HepG2 (cell line): Measurements from ENCODE around the gene SPRY1. TPM values are rescaled to one million over a fixed set of nuclear protein-coding genes. Genes with fewer than 3 reads are reported as not detected.

ENCODE experiments used
- ATAC-seq: fragments of 200-7000 bp; cut with Tn5 transposase; 3 replicates; pipeline ENCODE4 v1.9.1; 2020; ENCODE audit warnings: mild to moderate bottlenecking, moderate library complexity
- BruUV-seq: library from RNA; stranded (reverse); fragments of 400-500 nt; replicated peaks from 2 replicates; lab custom pipeline; 2021; lab: Mats Ljungman, UMichigan
- CTCF ChIA-PET: fragments of 300-600 bp; formaldehyde crosslinking; extraction: SDS; loops from one replicate; lab custom pipeline; 2021; ENCODE audit warnings: low total read pairs, inconsistent platforms, low intra/inter-chr PET ratio; lab: Yijun Ruan, JAX
- POLR2A ChIA-PET: fragments of 350-600 bp; sonication (Branson Sonifier 250); formaldehyde crosslinking; loops from one replicate; lab custom pipeline; 2020; ENCODE audit warnings: antibody characterized with exemption, inconsistent platforms; lab: Yijun Ruan, JAX
- DNase-seq: peaks from one replicate; pipeline ENCODE4 v3.0.0-alpha.2; 2015; ENCODE audit warnings: low spot score
- FAIRE-seq: peaks from 3 replicates; lab custom pipeline; 2011; peaks lifted over from hg19 to GRCh38; lab: Jason Lieb, UNC
- H2AFZ ChIP-seq: one replicate; pipeline ENCODE4 v1.6.1; 2011; ENCODE audit warnings: low read length, inconsistent platforms
- H3K27ac ChIP-seq: fragments of 300-600 bp; 3 replicates; pipeline ENCODE4 v1.8.0; 2011; ENCODE audit warnings: mixed run types, mild to moderate bottlenecking, mixed read lengths, low read length, inconsistent platforms; ENCODE audit not compliant: insufficient read depth; ENCODE audit errors: extremely low read length
- H3K27me3 ChIP-seq, 2 experiments: fragments of 200-600 bp in 1 of 2; 2 replicates in 1 of 2; 3 replicates in 1 of 2; pipeline versions ENCODE4 v1.6.0 to v1.8.0; 2011; ENCODE audit warnings: low read length in 2 of 2, mild to moderate bottlenecking in 2 of 2, moderate library complexity in 2 of 2, inconsistent platforms in 1 of 2; ENCODE audit not compliant: insufficient read depth in 2 of 2, control insufficient read depth in 1 of 2
- H3K36me3 ChIP-seq, 2 experiments: fragments of 200-600 bp in 1 of 2; replicated peaks in 1 of 2; 2 replicates in 1 of 2; 3 replicates in 1 of 2; pipeline versions ENCODE4 v1.5.1 to v1.8.0; 2011; ENCODE audit warnings: low read length in 2 of 2, inconsistent platforms in 1 of 2; ENCODE audit not compliant: insufficient read depth in 2 of 2, control insufficient read depth in 1 of 2
- H3K4me1 ChIP-seq: 2 replicates; pipeline ENCODE4 v1.5.1; 2012; ENCODE audit warnings: low read length, inconsistent platforms; ENCODE audit not compliant: insufficient read depth
- H3K4me2 ChIP-seq: 2 replicates; pipeline ENCODE4 v1.6.0; 2011; ENCODE audit warnings: low read depth, low read length, inconsistent platforms
- H3K4me3 ChIP-seq, 3 experiments: fragments of 200-600 bp in 1 of 3; sonication (generic), shearing (Covaris generic) in 1 of 3; replicated peaks in 1 of 3; 2 replicates each; pipeline ENCODE4 v1.5.1; 2011 to 2016; ENCODE audit warnings: low read length in 3 of 3, inconsistent platforms in 2 of 3, low read depth in 2 of 3, mild to moderate bottlenecking in 2 of 3, control low read depth in 1 of 3, mixed read lengths in 1 of 3; ENCODE audit not compliant: insufficient read depth in 1 of 3
- H3K79me2 ChIP-seq: one replicate; pipeline ENCODE4 v1.6.1; 2011; ENCODE audit warnings: low read length, inconsistent platforms; ENCODE audit not compliant: insufficient read depth
- H3K9ac ChIP-seq: 2 replicates; pipeline ENCODE4 v1.6.0; 2011; ENCODE audit warnings: mild to moderate bottlenecking, low read depth, low read length, inconsistent platforms; ENCODE audit not compliant: insufficient read depth
- H3K9me3 ChIP-seq: 2 replicates; pipeline ENCODE4 v1.5.1; 2012; ENCODE audit warnings: mild to moderate bottlenecking, low read length
- H4K20me1 ChIP-seq: 2 replicates; pipeline ENCODE4 v1.6.0; 2011; ENCODE audit warnings: inconsistent platforms, mild to moderate bottlenecking, low read length, moderate library complexity; ENCODE audit not compliant: insufficient read depth
- CENPBD1 ChIP-seq: sonication (generic); formaldehyde crosslinking; IDR thresholded peaks from 2 replicates; pipeline ENCODE4 v1.8.0; 2022; ENCODE audit warnings: missing genetic modification reagents, low read depth, mild to moderate bottlenecking, borderline replicate concordance
- E2F1 ChIP-seq: sonication (generic); formaldehyde crosslinking; IDR thresholded peaks from 2 replicates; pipeline ENCODE4 v1.5.0; 2020; ENCODE audit warnings: missing genetic modification reagents
- EED ChIP-seq: sonication (generic); formaldehyde crosslinking; IDR thresholded peaks from 2 replicates; pipeline ENCODE4 v1.5.0; 2020; ENCODE audit warnings: mild to moderate bottlenecking, missing genetic modification reagents
- HHEX ChIP-seq: IDR thresholded peaks from 2 replicates; pipeline ENCODE4 v1.6.1; 2016; ENCODE audit warnings: control low read depth
- MBD4 ChIP-seq: IDR thresholded peaks from 2 replicates; pipeline ENCODE4 v1.6.1; 2012; ENCODE audit warnings: low read length, inconsistent platforms, borderline replicate concordance
- MXD3 ChIP-seq: IDR thresholded peaks from 2 replicates; pipeline ENCODE4 v1.6.1; 2016; ENCODE audit warnings: mild to moderate bottlenecking, missing biosample characterization, missing genetic modification reagents
- MYNN ChIP-seq: sonication (generic); formaldehyde crosslinking; IDR thresholded peaks from 2 replicates; pipeline ENCODE4 v1.4.0; 2020; ENCODE audit warnings: mild to moderate bottlenecking, low read depth, missing genetic modification reagents
- NBN ChIP-seq: fragments of 450-650 bp; conservative IDR thresholded peaks from 2 replicates; pipeline ENCODE4 v1.6.1; 2017
- REPIN1 ChIP-seq: sonication (generic); formaldehyde crosslinking; IDR thresholded peaks from 2 replicates; pipeline ENCODE4 v1.8.0; 2022; ENCODE audit warnings: missing genetic modification reagents, low read depth, mild to moderate bottlenecking, borderline replicate concordance
- SNRNP70 ChIP-seq: fragments of 200-400 bp; formaldehyde crosslinking; IDR thresholded peaks from 2 replicates; pipeline ENCODE4 v1.6.1; 2017; ENCODE audit warnings: mild to moderate bottlenecking, low read depth, low read length, moderate library complexity
- SRY ChIP-seq: sonication (generic); formaldehyde crosslinking; IDR thresholded peaks from 2 replicates; pipeline ENCODE4 v1.8.0; 2022; ENCODE audit warnings: mild to moderate bottlenecking, missing genetic modification reagents
- TEF ChIP-seq: sonication (generic); formaldehyde crosslinking; IDR thresholded peaks from 2 replicates; pipeline ENCODE4 v1.5.0; 2020; ENCODE audit warnings: missing genetic modification reagents
- ZBTB21 ChIP-seq: sonication (generic); formaldehyde crosslinking; IDR thresholded peaks from 2 replicates; pipeline ENCODE4 v1.4.0; 2020; ENCODE audit warnings: missing genetic modification reagents
- ZKSCAN5 ChIP-seq: sonication (generic); formaldehyde crosslinking; IDR thresholded peaks from 2 replicates; pipeline ENCODE4 v1.5.1; 2020; ENCODE audit warnings: mild to moderate bottlenecking, missing genetic modification reagents
- ZNF124 ChIP-seq: sonication (generic); formaldehyde crosslinking; IDR thresholded peaks from 2 replicates; pipeline ENCODE4 v1.4.0; 2020; ENCODE audit warnings: missing genetic modification reagents
- ZNF17 ChIP-seq: sonication (generic); formaldehyde crosslinking; IDR thresholded peaks from 2 replicates; pipeline ENCODE4 v1.5.0; 2020; ENCODE audit warnings: mild to moderate bottlenecking, missing genetic modification reagents
- ZNF280D ChIP-seq: sonication (generic); formaldehyde crosslinking; IDR thresholded peaks from 2 replicates; pipeline ENCODE4 v1.5.1; 2020; ENCODE audit warnings: mild to moderate bottlenecking, missing genetic modification reagents
- ZNF329 ChIP-seq: sonication (generic); formaldehyde crosslinking; IDR thresholded peaks from 2 replicates; pipeline ENCODE4 v1.9.0; 2021; ENCODE audit warnings: low read depth, mild to moderate bottlenecking, missing genetic modification reagents
- ZNF660 ChIP-seq: sonication (generic); formaldehyde crosslinking; IDR thresholded peaks from 2 replicates; pipeline ENCODE4 v1.5.1; 2020; ENCODE audit warnings: mild to moderate bottlenecking, low read depth, missing genetic modification reagents, borderline replicate concordance
- WGBS: methylation state at CpG from one replicate; pipeline ENCODE4 v1.1.6; 2017; ENCODE audit warnings: low lambda C conversion rate; 5-methylcytosine and 5-hydroxymethylcytosine counted together
- in situ Hi-C: cut with HindIII; loops from 2 replicates; pipeline ENCODE4 v1.10.0; 2017; ENCODE audit warnings: low pct_unique_long_range_greater_than_20kb; ENCODE audit not compliant: extremely low pct_ligation_motif_present
- intact Hi-C: fragments of 100-400 bp; cut with micrococcal nuclease; formaldehyde crosslinking; loops from one replicate; pipeline ENCODE4 v1.10.0; 2022; ENCODE audit not compliant: unreplicated experiment
- polyA plus RNA-seq, 8 experiments: library from polyadenylated mRNA; depleted of rRNA in 3 of 8; stranded (reverse) in 7 of 8; unstranded in 1 of 8; fragments of >200 nt; fragmentation: Illumina TruSeq in 4 of 8; extraction: Trizol in 4 of 8; gene quantifications; 2 replicates each; pipeline versions ENCODE4 v1.2.1 to v1.2.3, GENCODE V29; 2011 to 2016; ENCODE audit warnings: low read depth in 4 of 8, missing spikeins in 1 of 8, mixed read lengths in 1 of 8; ENCODE audit not compliant: insufficient read depth in 1 of 8
- total RNA-seq, 5 experiments: library from RNA; depleted of rRNA; stranded (reverse); fragments of >200 nt; fragmentation: Illumina TruSeq; extraction: Trizol; gene quantifications; 2 replicates each; pipeline ENCODE4 v1.2.3, GENCODE V29; 2016; ENCODE audit warnings: low read depth in 1 of 5

Gene SPRY1
- total and polyA plus RNA-seq, 2 of the 13 experiments (the other 11 are each of a cell fraction or from before 2014, with no cell fraction given): 24.7 to 33.4 TPM

- no peak for TF ChIP-seq ZNF660 (CRISPR knock-in tag)
- no peak for TF ChIP-seq MBD4
- no peak for TF ChIP-seq ZNF17 (CRISPR knock-in tag)
- no peak for TF ChIP-seq SNRNP70
- no peak for TF ChIP-seq ZNF280D (CRISPR knock-in tag)
- TF ChIP-seq MXD3: no peak
These were observed 5.6 kb upstream of the SPRY1 start (continued) for GRCh38 chr4:123390846-123391456.

- Histone ChIP-seq H3K27me3 (no peaks in the 10 kb centered on the region), H3K4me2 (no peak overlapping the region), H4K20me1 (no peaks in the 10 kb centered on the region), H3K4me3 (no peak overlapping the region), H3K4me1 (peaks cover 10% of the 10 kb centered on the region; the same call in 1 of the 2 replicates), H3K36me3 (peaks cover 0 to 4% of the 10 kb centered on the region in 2 experiments; a peak in 2 of 5 replicates), H3K27ac (no peak overlapping the region), H3K79me2 (peaks cover 22% of the 10 kb centered on the region), H3K9me3 (no peaks in the 10 kb centered on the region), H2AFZ (no peak overlapping the region), H3K9ac (no peak overlapping the region)
- ATAC-seq (no peak), FAIRE-seq (no peak), DNase-seq (no peak)
- in situ Hi-C loops: loop anchor here (10.0 to 25.0 kb wide), 3 partner anchors 289 to 869 kb away; no protein-coding TSS in a partner anchor
- WGBS: 92% methylated on average over 5 of the region's 5 CpGs
- ChIA-PET CTCF (no interaction called here), POLR2A (no interaction called here)
- no TSS peak for BruUV-seq
- intact Hi-C loops: no loop called here
- TF ChIP-seq ZBTB21 (no peak), ZNF124 (CRISPR knock-in tag) (no peak), MYNN (CRISPR knock-in tag) (no peak), ZNF329 (no peak), E2F1 (CRISPR knock-in tag) (no peak), NBN (no peak), SRY (CRISPR knock-in tag) (no peak), TEF (no peak), CENPBD1 (CRISPR knock-in tag) (no peak), HHEX (CRISPR knock-in tag) (no peak), ZKSCAN5 (CRISPR knock-in tag) (no peak), REPIN1 (CRISPR knock-in tag) (no peak), EED (CRISPR knock-in tag) (no peak)
These were observed 2.9 kb upstream of the SPRY1 start for GRCh38 chr4:123393721-123394120.
